K562 (cell line): ENCODE data around the gene CSTB. TPM values are rescaled to one million over a fixed set of nuclear protein-coding genes. Genes with fewer than 3 reads are reported as not detected.
A peak's percentile ranks its signal among the peaks of the same experiment; 100 is the strongest.

Experiments used
- CLOCK ChIP-seq: fragments of 250-450 bp; sonication (Bioruptor Pico); IDR thresholded peaks from 2 replicates; pipeline ENCODE4 v1.4.0; 2020; ENCODE audit warnings: mild to moderate bottlenecking, moderate library complexity, borderline replicate concordance
- CTCF ChIP-seq, 3 experiments: IDR thresholded peaks in 2 of 3; conservative IDR thresholded peaks in 1 of 3; 2 replicates each; pipeline ENCODE4 v1.5.1; 2011 to 2012; ENCODE audit warnings: low read length in 3 of 3, mild to moderate bottlenecking in 3 of 3, control low read depth in 2 of 3, improper control_type of control experiment in 1 of 3, inconsistent platforms in 1 of 3, low read depth in 1 of 3, mixed read lengths in 1 of 3, moderate library complexity in 1 of 3; ENCODE audit not compliant: insufficient read depth in 2 of 3
- EP400 ChIP-seq: fragments of 450-650 bp; IDR thresholded peaks from 2 replicates; pipeline ENCODE4 v1.6.1; 2017; ENCODE audit warnings: antibody characterized with exemption, mild to moderate bottlenecking, moderate library complexity
- EWSR1 ChIP-seq: fragments of 450-650 bp; IDR thresholded peaks from 2 replicates; pipeline ENCODE4 v1.6.1; 2018; ENCODE audit warnings: borderline replicate concordance, mild to moderate bottlenecking, low read depth, moderate library complexity; ENCODE audit not compliant: partially characterized antibody
- FUS ChIP-seq: fragments of 200-400 bp; formaldehyde crosslinking; optimal IDR thresholded peaks from 2 replicates; pipeline ENCODE3; 2017; ENCODE audit warnings: low read depth, low read length
- HBP1 ChIP-seq: fragments of 450-650 bp; formaldehyde crosslinking; IDR thresholded peaks from 2 replicates; pipeline ENCODE4 v1.4.0; 2022; ENCODE audit warnings: missing genetic modification characterization
- JUNB ChIP-seq: fragments of 450-650 bp; formaldehyde crosslinking; conservative IDR thresholded peaks from 2 replicates; pipeline ENCODE4 v1.4.0; 2020; ENCODE audit warnings: mild to moderate bottlenecking
- PPARD ChIP-seq: fragments of 250-450 bp; sonication (Bioruptor Pico); IDR thresholded peaks from 2 replicates; pipeline ENCODE4 v1.8.0; 2022; ENCODE audit warnings: inconsistent platforms, mild to moderate bottlenecking, moderate library complexity
- RBM39 ChIP-seq: fragments of 200-400 bp; formaldehyde crosslinking; optimal IDR thresholded peaks from 2 replicates; pipeline ENCODE3; 2018; ENCODE audit warnings: low read depth, low read length
- TAF15 ChIP-seq: fragments of 200-400 bp; formaldehyde crosslinking; IDR thresholded peaks from 2 replicates; pipeline ENCODE4 v1.6.1; 2017; ENCODE audit warnings: mild to moderate bottlenecking, low read depth, low read length, moderate library complexity
- TGIF2 ChIP-seq: sonication (generic); formaldehyde crosslinking; IDR thresholded peaks from 2 replicates; pipeline ENCODE4 v1.8.1; 2022; ENCODE audit warnings: mild to moderate bottlenecking, missing genetic modification reagents, moderate library complexity
- THRA ChIP-seq: fragments of 450-650 bp; IDR thresholded peaks from 2 replicates; pipeline ENCODE4 v1.6.1; 2017; ENCODE audit warnings: mild to moderate bottlenecking, moderate library complexity
- ZBTB9 ChIP-seq: fragments of 450-650 bp; formaldehyde crosslinking; IDR thresholded peaks from 2 replicates; pipeline ENCODE4 v1.4.0; 2020; ENCODE audit warnings: mild to moderate bottlenecking, moderate library complexity
- ZFP1 ChIP-seq: fragments of 450-650 bp; formaldehyde crosslinking; IDR thresholded peaks from 2 replicates; pipeline ENCODE4 v1.4.0; 2020; ENCODE audit warnings: mild to moderate bottlenecking, mixed read lengths
- ZNF655 ChIP-seq: fragments of 250-450 bp; sonication (Bioruptor Pico); IDR thresholded peaks from 2 replicates; pipeline ENCODE4 v1.5.0; 2021
- ZNF696 ChIP-seq: fragments of 250-450 bp; sonication (Bioruptor Pico); conservative IDR thresholded peaks from 2 replicates; pipeline ENCODE4 v1.4.0; 2020; ENCODE audit warnings: mild to moderate bottlenecking, moderate library complexity
- ZNF77 ChIP-seq: fragments of 250-450 bp; sonication (Bioruptor Pico); IDR thresholded peaks from 2 replicates; pipeline ENCODE4 v1.5.0; 2020
- ZNF785 ChIP-seq: fragments of 250-450 bp; sonication (Bioruptor Pico); IDR thresholded peaks from 2 replicates; pipeline ENCODE4 v1.4.0; 2020; ENCODE audit warnings: mild to moderate bottlenecking
- polyA plus RNA-seq, 8 experiments: library from polyadenylated mRNA; depleted of rRNA in 4 of 8; stranded (reverse) in 5 of 8; unstranded in 3 of 8; fragments of >200 nt; fragmentation: Nextera tagmentation in 2 of 8; fragmentation: Illumina TruSeq in 1 of 8; extraction: Ambion mirVana in 2 of 8; extraction: Trizol in 1 of 8; gene quantifications; 2 replicates each; pipeline versions ENCODE4 v1.2.1 to v1.2.3, GENCODE V29; 2011 to 2014; ENCODE audit warnings: inconsistent platforms in 1 of 8, missing spikeins in 1 of 8
- total RNA-seq, 7 experiments: library from RNA; depleted of rRNA in 6 of 7; stranded (reverse); fragments of >200 nt in 6 of 7; fragmentation: Illumina TruSeq in 2 of 7; extraction: Trizol in 2 of 7; gene quantifications; 2 replicates each; pipeline versions ENCODE4 v1.2.1 to v1.2.3, GENCODE V29; 2011 to 2021; ENCODE audit warnings: low replicate concordance in 1 of 7

The CSTB gene
- total and polyA plus RNA-seq, 9 of the 15 experiments (the other 6 are each of a cell fraction or from before 2014, with no cell fraction given), result 12.4 to 65.0 (median 31.7) TPM

GRCh38 chr21:43728154-43728466 is 48.0 kb downstream of the CSTB start (continued):
- TF ChIP-seq JUNB (CRISPR knock-in tag) (no peak), EP400 (no peak), ZFP1 (CRISPR knock-in tag) (0 out of 2 replicates have a peak, but pooled peaks have one; percentile 44), ZNF696 (CRISPR knock-in tag) (no peak), TAF15 (no peak), HBP1 (CRISPR knock-in tag) (0 out of 2 replicates have a peak, but pooled peaks have one; percentile 5), FUS (no peak), RBM39 (no peak), ZNF77 (CRISPR knock-in tag) (no peak), CLOCK (CRISPR knock-in tag) (no peak), CTCF (IDR thresholded peaks at IDR 0.05 in 2 of 3, conservative IDR thresholded peaks at IDR 0.05 in 1 of 3; ENCODE audit: insufficient read depth in 2 of 3, low read depth in 1 of 3, low read length in 3 of 3) (no peak), PPARD (CRISPR knock-in tag) (no peak), ZNF785 (CRISPR knock-in tag) (no peak), THRA (no peak), ZNF655 (CRISPR knock-in tag) (no peak), ZBTB9 (CRISPR knock-in tag) (peak; percentile 54; the same call in 1 of the 2 replicates), TGIF2 (no peak), EWSR1 (no peak)
